GM12865 (cell line): ENCODE results near the gene LDLRAP1.
A peak's percentile ranks its signal among the peaks of the same experiment; 100 is the strongest.

Experiments
- DNase-seq: peaks from one replicate; pipeline ENCODE4 v3.0.0; 2010; ENCODE audit warnings: low read depth
- H3K4me3 ChIP-seq: 2 replicates; pipeline ENCODE4 v1.5.1; 2011; ENCODE audit warnings: mild to moderate bottlenecking, low read depth, low read length, control low read depth
- CTCF ChIP-seq: IDR thresholded peaks from 2 replicates; pipeline ENCODE4 v1.5.1; 2011; ENCODE audit warnings: low read length, control low read depth, low read depth, inconsistent platforms; ENCODE audit not compliant: insufficient read depth; ENCODE audit errors: missing control alignments

LDLRAP1 gene

GRCh38 chr1:25615172-25615541, 71.8 kb downstream of the LDLRAP1 start:
- DNase-seq = no peak
- H3K4me3 ChIP-seq = no peak overlapping the region
- TF ChIP-seq CTCF = no peak

GRCh38 chr1:25615563-25616094, 72.2 kb downstream of the LDLRAP1 start:
- peak overlapping the region; percentile 48 for H3K4me3 ChIP-seq
- no peak for DNase-seq
- no peak for TF ChIP-seq CTCF

GRCh38 chr1:25616095-25616986, 72.9 kb downstream of the LDLRAP1 start, which contains the start of gene MAN1C1:
Gene MAN1C1 (plus strand): TSS chr1:25616791. CDS start chr1:25617798, 1,007 bp downstream.
- peak within 1 kb of the TSS; percentile 67 for H3K4me3 ChIP-seq
- peak; percentile 88 for DNase-seq
- TF ChIP-seq CTCF = peak; percentile 30

GRCh38 chr1:25616987-25617624, 73.7 kb downstream of the LDLRAP1 start:
- no peak for TF ChIP-seq CTCF
- peak overlapping the region; percentile 67 for H3K4me3 ChIP-seq
- peak; percentile 42 for DNase-seq

- peak overlapping the region; percentile 38 for H3K4me3 ChIP-seq
Measured at GRCh38 chr1:25617625-25618432, 74.4 kb downstream of the LDLRAP1 start.

More at GRCh38 chr1:25617625-25618432, 74.4 kb downstream of the LDLRAP1 start:
- no peak for DNase-seq
- no peak for TF ChIP-seq CTCF
